ENCODE results near the gene ACOT11.
"Not testable (repeated sequence)": the region's sequence is repeated elsewhere in the genome, so short reads cannot be mapped to it uniquely, and the experiment has no call there.

The ACOT11 gene

DNA sequence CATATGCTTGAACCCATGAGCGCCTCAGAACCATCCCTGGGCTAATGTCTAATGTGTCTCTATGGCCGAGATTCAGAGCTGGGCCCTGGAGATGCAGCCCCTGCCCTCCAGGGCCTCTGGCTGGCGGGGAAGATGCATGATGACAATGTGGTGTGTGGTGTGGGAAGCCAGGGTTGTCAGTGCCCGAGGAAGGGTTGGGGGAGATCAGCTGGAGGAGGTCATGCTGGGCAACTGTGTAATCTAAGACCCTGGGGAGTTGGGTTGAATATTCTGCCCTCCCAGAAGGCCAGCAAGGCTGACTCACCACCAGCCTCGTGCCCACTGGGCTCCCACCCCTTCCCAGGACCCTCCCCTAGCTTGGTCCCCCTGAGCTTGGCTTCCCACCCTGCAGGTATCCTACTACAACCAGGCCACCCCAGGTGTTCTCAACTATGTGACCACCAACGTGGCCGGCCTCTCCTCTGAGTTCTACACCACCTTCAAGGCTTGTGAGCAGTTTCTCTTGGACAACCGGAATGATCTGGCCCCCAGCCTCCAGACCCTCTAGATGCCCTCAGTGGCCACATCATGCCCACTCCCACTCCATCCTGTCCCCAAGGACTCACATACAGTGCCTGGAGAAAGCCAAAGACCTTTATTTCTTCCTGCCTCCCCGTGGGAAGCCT lies 60.7 kb downstream of the ACOT11 start:
- DNase-seq (ENCODE audit: low spot score) = no peak

DNA sequence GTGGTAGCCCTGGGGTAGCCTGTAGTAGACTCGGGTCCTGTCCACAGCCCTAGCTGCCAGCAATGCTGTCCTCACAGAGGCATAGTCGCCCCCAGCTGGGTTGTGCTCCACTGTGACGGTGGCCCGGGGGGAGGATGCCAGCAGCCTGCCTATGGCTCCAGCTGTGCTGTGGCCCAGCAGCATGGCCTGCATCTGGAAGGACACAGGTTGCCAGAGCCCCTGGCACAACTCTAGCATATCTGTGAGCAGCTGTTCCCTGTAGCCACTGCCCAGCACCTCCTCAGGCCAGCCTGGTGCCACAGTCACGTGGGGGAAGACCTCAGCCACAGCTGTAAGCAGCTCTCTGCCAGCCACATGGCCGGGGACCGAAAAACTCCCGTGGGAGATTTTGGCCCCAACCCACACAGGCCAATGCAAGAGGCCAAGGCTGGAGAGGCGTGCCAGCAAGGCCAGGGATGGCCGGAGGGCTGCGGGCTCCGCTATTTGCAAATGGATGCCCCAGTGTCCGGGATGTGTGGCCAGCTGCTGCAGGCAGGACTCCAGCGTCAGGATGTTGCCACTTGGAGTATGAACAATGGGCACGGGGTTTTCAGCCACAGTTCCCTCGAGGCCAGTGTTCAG lies 61.4 kb downstream of the ACOT11 start:
- DNase-seq (ENCODE audit: low spot score) = no peak

DNA sequence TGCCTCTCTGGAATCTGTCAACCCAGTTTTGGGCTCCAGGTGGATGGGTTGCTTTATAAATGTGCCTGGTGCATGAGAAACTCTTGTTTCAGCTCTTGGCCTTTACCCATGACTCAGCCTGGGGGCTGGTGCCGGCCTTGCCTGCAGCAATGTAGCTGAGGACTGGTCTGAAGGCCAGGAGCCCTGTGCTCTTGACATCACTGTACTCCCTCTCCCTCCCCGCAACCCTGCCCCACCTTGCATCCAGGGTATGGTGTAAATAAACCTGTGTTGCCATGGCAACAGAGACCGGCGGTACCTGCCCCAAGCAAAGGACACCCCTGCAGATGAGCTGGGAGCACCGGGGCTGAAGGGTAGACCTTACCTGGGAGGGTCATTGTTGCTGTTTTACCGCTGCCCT lies 62.0 kb downstream of the ACOT11 start:
- no peak for DNase-seq (ENCODE audit: low spot score)

DNA sequence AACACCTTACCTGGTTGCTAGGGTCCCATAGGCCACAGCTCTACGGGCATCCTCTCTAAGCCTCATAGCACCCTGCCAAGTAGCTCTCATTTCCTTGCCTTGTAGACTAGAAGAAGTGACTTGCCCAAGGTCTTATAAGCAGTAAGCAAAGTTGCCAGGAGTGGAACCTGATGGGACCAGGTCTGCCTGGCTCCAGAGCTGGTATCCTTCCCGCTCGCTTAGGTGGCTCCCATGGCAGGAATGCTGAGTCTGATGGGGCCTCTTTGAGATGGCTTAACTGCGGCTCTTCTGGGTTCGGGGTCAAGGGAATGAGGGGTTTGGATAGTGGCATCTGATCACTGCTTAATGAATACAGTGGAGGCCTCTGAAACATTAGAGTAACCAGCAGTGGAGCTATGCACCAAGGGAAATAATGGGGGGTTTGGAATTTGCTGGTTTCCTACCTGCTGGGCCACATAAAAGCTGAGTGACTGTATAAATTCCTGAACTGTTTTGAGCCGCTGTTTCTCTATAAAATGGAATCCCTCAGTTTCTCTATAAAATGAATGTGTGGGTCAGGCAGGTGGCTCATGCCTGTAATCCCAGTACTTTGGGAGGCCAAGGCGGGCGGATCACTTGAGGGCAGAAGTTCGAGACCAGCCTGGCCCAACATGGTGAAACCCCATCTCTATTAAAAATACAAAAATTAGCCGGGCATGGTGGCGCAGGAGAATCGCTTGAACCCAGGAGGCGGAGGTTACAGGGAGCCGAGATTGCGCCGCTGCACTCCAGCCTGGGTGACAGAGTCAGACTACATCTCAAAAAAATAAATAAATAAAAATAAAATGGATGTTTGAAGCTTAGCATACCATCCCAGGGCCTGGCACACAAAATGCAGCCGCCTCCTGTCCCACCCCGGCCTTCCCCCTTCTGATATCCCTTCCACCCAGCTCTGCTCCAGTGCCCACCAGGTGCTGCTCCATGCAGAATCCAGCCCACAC lies 62.9 kb downstream of the ACOT11 start:
- DNase-seq (ENCODE audit: low spot score) = no peak

DNA sequence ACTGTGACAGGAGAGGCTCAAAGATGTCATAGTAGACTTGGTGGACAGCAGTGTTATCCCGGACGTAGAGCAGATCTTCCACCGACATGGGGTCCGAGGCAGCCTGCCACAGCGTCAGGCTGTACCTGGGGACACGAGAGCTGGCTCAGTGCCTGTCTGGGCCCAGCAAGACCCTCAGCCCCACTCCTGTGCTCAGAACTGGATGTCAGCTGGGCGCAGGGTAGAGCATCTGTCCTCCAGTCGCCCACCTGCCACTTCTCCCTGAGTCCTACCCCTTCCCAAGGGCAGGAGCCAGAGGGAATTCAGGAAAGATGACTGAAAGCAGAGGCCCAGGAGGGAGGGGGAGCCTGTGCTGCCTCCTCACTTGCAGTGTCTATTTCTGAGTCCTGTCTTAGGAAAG lies 63.6 kb downstream of the ACOT11 start:
- no peak for DNase-seq (ENCODE audit: low spot score)

DNA sequence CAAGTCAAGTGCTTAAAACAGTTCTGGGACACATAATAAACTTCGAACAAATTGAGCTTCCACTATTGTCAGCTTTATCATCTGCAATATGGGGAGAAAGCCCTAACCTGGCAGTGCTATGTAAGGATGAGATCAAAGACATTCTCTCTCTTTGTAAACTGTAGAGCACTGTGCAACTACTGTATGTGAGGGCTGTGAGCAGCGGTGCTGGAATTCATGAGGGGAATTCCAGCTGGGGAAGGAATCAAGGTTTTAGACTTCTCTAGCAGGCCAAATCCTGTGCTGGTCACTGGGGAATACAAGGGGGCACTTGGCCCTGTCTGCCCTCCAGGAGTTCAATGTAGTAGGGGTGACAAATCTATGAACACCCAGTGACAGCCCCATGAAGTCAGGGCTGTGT lies 66.0 kb downstream of the ACOT11 start:
- DNase-seq (ENCODE audit: low spot score) = no peak

DNA sequence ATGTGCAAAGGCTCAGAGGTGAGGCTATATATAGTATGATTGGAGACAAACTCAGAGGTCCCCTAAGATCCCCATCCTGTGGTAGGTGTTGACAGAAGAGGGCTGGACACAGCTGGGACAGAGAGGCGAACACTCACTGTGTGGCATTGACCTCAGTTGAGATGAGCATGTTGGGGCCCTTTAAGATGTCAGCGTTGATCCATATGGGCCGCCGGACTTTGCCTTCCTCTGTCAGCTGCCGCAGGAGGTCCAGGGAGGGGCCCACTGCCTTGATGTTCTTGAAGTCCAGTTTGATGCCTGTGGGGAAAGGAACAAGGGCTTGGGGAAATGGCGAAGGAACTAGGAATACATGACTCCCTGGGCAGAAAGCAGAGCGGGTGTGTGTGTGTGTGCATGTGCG lies 66.5 kb downstream of the ACOT11 start:
- DNase-seq (ENCODE audit: low spot score) = no peak

- DNase-seq (ENCODE audit: low spot score) = no peak
Observed at GRCh38 chr1:54615531-54616279, 67.7 kb downstream of the ACOT11 start.

GRCh38 chr1:54619749-54620148 lies 71.7 kb downstream of the ACOT11 start:
- DNase-seq (ENCODE audit: low spot score) = no peak

DNA sequence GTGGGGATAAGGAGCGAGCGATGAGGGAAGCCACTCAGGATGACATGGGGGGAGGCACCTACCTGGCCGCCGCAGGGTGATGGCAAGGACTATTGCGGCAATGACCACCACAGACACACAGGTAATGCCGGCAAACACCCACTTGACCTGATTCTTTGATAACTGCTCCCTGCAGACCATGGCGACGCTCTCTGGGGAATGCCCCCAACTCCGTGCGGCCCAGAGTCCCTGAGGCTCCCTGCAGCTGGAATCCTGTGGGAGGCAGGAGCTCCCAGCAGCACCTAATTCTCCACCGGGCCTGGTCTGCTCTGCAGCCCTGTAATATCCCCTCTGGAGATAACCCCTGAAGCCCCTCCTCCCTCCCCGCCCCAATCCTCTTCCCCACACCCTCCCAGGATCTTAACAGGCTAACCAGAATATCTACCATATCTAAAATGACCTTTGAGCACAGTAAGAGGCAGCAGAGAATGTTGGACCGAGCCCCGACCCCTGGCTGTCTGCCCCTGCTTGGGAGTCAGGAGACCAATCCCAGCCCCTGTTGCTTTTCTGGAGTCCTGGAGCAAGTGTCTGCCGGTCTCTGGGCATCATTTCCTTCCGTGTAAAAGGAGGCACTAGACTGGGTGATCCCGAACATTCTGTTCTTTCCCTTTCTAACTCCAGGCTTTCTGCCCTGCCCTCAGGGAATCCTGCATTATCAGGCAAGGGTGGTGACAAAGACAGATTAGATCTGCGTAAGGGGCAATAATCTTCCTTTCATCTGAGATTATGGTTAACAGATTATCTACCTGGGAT lies 75.4 kb downstream of the ACOT11 start, which contains the start of gene FAM151A:
FAM151A (minus strand) TSS at position 310 of the 792 bp plus-strand sequence; CDS start at position 180, 130 bp downstream.
- no peak for DNase-seq (ENCODE audit: low spot score)

DNA sequence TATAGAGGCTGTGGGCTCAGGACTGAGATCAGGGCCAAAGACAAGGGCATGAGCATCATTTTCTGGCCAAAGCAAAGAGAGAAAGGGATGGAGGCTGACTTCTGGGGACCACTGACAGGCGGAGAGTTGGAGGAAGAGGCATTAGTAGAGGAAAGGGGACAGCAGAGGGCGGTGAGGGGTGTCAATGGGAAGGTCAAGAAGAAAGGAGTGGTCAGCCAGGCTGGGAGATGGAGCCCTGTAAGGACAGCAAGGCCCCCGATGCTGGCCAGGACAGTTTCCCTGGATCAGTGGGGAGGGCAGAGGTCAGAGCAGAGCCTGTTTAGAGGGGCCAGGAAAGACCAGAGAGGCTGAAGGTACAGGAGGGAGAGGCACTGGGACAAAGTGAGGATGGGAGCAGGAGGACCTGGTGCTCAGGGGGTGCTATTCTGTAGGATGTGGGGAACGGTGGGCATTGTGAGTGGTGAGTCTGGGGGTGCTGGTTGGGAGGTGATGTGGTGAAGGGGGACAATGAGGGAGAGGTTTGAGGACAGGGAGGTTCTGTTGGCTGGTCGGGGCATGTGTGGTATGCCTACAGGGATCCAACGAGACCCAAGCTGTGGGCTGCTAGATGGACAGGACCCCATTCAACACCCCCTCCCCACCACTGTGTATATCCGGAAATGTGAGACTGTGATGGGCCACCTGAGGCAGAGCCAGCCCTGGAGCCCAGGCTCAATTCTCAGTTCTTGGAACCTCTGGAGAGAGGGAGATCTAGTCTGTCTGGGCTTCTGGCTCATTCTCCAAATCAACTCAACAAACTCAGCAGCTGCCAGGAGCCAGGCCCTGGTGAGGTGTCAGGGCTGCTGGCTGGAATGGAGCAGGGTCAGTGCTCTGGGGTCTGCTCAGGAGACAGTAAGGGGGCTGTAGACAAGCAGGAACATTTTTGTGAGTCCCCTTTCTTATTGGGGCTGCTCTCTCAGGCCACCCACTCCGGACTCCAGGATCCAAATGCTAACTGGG lies 76.7 kb downstream of the ACOT11 start:
- DNase-seq (ENCODE audit: low spot score) = no peak

DNA sequence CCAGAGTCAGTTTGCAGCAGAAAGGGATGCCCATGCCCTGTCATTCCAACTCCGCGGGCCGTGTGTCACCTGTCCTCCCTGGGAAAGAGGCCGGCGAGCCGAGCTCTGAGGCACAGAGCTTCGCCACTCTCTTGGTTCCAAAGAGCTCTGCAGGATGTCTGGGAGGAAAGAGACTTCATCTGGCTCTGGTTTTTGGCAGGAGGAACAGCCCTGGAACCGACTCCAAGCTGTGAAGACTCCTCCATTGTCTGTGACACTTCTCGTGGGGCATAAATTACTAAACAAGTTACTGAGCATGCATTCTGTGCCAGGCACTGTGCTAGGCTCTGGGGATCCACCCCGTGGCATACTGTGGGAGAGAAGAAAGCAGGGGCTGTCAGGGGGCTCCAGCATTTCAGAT lies 79.2 kb downstream of the ACOT11 start:
- DNase-seq (ENCODE audit: low spot score) = no peak

- DNase-seq (ENCODE audit: low spot score) = not testable (repeated sequence)
Observed at GRCh38 chr1:54635804-54636203, 87.8 kb downstream of the ACOT11 start.

DNA sequence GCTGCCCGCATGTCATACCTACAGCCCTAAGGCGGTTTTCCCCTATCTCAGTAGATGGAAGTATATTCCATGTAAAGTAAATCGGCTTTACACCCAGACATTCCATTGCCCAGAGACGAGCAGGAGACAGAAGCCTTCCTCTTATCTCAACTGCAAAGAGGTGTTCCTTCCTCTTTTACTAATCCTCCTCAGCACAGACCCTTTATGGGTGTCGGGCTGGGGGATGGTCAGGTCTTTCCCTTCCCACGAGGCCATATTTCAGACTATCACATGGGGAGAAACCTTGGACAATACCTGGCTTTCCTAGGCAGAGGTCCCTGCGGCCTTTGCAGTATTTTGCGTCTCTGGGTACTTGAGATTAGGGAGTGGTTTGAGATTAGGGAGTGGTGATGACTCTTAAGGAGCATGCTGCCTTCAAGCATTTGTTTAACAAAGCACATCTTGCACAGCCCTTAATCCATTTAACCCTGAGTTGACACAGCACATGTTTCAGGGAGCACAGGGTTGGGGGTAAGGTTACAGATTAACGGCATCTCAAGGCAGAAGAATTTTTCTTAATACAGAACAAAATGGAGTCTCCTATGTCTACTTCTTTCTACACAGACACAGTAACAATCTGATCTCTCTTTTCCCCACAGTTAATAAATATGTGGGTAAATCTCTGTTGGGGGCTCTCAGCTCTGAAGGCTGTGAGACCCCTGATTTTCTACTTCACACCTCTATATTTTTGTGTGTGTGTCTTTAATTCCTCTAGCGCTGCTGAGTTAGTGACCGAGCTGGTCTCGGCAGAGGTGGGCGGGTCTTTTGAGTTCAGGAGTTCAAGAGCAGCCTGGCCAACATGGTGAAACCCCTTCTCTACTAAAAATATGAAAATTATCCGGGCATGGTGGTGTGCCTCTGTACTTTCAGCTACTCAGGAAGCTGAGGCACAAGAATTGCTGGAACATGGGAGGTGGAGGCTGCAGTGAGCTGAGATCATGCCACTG lies 88.7 kb downstream of the ACOT11 start:
- DNase-seq (ENCODE audit: low spot score) = not testable (repeated sequence)

DNA sequence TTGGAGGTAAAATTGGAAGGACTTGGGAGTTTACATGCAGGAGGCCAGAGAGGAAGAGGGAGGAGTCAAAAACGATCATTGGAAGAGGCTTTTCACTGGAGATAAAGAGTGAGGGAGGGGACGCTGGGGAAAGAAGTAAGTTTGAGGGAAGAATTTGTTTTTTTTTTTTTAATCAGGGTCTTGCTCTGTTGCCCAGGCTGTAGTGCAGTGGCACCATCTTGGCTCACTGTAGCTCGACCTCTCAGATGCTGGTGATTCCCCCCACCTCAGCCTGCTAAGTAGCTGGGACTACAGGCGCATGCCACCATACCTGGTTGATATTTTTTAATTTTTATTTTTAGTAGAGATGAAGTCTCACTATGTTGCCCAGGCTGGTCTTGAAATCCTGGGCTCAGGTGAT lies 92.3 kb downstream of the ACOT11 start:
- DNase-seq (ENCODE audit: low spot score) = no peak

GRCh38 chr1:54640863-54641836 lies 93.1 kb downstream of the ACOT11 start, which contains the start of gene MROH7:
Gene MROH7 (plus strand): TSS chr1:54641786. CDS start chr1:54652927, 11,141 bp downstream.
- DNase-seq (ENCODE audit: low spot score) = no peak

DNA sequence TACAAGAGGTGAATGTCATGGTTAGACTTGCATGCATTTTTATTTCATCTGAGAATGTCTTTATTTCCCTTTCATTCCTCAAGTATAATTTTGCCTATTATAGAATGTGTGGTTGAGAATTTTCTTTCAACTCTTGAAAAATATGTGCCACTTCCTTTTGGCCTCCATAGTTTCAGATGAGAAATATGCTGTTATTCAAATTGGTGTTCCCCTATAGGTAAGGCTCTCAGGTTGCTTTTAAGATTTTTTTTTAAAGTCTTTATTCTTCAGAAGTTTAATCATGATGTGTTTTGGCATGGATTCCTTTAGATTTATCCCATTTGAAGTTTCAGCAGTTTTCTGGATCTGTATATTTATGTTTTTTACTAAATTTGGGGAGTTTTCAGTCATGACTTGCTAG lies 95.7 kb downstream of the ACOT11 start:
- no peak for DNase-seq (ENCODE audit: low spot score)
